Measurements from ENCODE around the gene PSME2.

PSME2 gene

GRCh38 chr14:24177891-24178290 is 31.5 kb upstream of the PSME2 start:
- H3K9me3 Mint-ChIP-seq, result no peaks in the 10 kb centered on the region
- no peak for TF ChIP-seq CTCF (IDR thresholded peaks at IDR 0.05; ENCODE audit: unreplicated experiment in 3 of 3)
- H3K4me1 Mint-ChIP-seq, result peaks cover 10% of the 10 kb centered on the region
- H3K4me3 Mint-ChIP-seq, result no peak overlapping the region
- no peaks in the 10 kb centered on the region for H3K27me3 Mint-ChIP-seq (ENCODE audit: low read depth)
- H3K36me3 Mint-ChIP-seq (ENCODE audit: low read depth), result peaks cover 52% of the 10 kb centered on the region
- H3K27ac Mint-ChIP-seq, result no peak overlapping the region

GRCh38 chr14:24177041-24177825 is 30.8 kb upstream of the PSME2 start:
- Mint-ChIP-seq H3K27me3 (ENCODE audit: low read depth) (no peaks in the 10 kb centered on the region), H3K9me3 (no peaks in the 10 kb centered on the region), H3K4me1 (peaks cover 10% of the 10 kb centered on the region), H3K27ac (peak overlapping the region in 1 of 3 experiments; percentile 19), H3K4me3 (no peak overlapping the region), H3K36me3 (ENCODE audit: low read depth) (peaks cover 46% of the 10 kb centered on the region)
- TF ChIP-seq CTCF (IDR thresholded peaks at IDR 0.05; ENCODE audit: unreplicated experiment in 3 of 3), result no peak

GRCh38 chr14:24176599-24176998 is 30.2 kb upstream of the PSME2 start:
- Mint-ChIP-seq H3K27ac (no peak overlapping the region), H3K9me3 (no peaks in the 10 kb centered on the region), H3K27me3 (ENCODE audit: low read depth) (no peaks in the 10 kb centered on the region), H3K36me3 (ENCODE audit: low read depth) (peaks cover 41% of the 10 kb centered on the region), H3K4me3 (no peak overlapping the region), H3K4me1 (peaks cover 10% of the 10 kb centered on the region)
- TF ChIP-seq CTCF (IDR thresholded peaks at IDR 0.05; ENCODE audit: unreplicated experiment in 3 of 3), result no peak

- Mint-ChIP-seq H3K27me3 (ENCODE audit: low read depth) (no peaks in the 10 kb centered on the region), H3K27ac (no peak overlapping the region), H3K4me3 (peak overlapping the region; percentile 84 to 89 (median 89)), H3K36me3 (ENCODE audit: low read depth) (peaks cover 32% of the 10 kb centered on the region), H3K4me1 (no peaks in the 10 kb centered on the region), H3K9me3 (no peaks in the 10 kb centered on the region)
- no peak for TF ChIP-seq CTCF (IDR thresholded peaks at IDR 0.05; ENCODE audit: unreplicated experiment in 3 of 3)
These were observed 26.5 kb upstream of the PSME2 start for GRCh38 chr14:24172871-24173281.

- H3K36me3 Mint-ChIP-seq (ENCODE audit: low read depth), result peaks cover 36% of the 10 kb centered on the region
- no peaks in the 10 kb centered on the region for H3K27me3 Mint-ChIP-seq (ENCODE audit: low read depth)
- no peak for TF ChIP-seq CTCF (IDR thresholded peaks at IDR 0.05; ENCODE audit: unreplicated experiment in 3 of 3)
- H3K9me3 Mint-ChIP-seq, result no peaks in the 10 kb centered on the region
- no peak overlapping the region for H3K27ac Mint-ChIP-seq
- peak overlapping the region; percentile 89 for H3K4me3 Mint-ChIP-seq
- H3K4me1 Mint-ChIP-seq, result no peaks in the 10 kb centered on the region
These were observed 26.0 kb upstream of the PSME2 start for GRCh38 chr14:24172261-24172860.
